PC-9 (cell line): ENCODE results near the gene LIMS2. TPM values are rescaled to one million over a fixed set of nuclear protein-coding genes. Genes with fewer than 3 reads are reported as not detected.

Experiments
- BruUV-seq: library from RNA; stranded (reverse); fragments of 400-500 nt; replicated peaks from 2 replicates; lab custom pipeline; 2021; lab: Mats Ljungman, UMichigan
- CTCF ChIA-PET: fragments of 300-600 bp; sonication (Branson Sonifier 250); formaldehyde crosslinking; loops from one replicate; lab custom pipeline; 2022; ENCODE audit warnings: antibody characterized with exemption; lab: Charles Lee
- POLR2A ChIA-PET: fragments of 300-600 bp; sonication (Branson Sonifier 250); formaldehyde crosslinking; loops from one replicate; lab custom pipeline; 2022; ENCODE audit warnings: antibody characterized with exemption; ENCODE audit not compliant: unreplicated experiment; lab: Charles Lee
- DNase-seq, 2 experiments: peaks; one replicate each; pipeline versions ENCODE4 v3.0.0 to v3.0.0-alpha.2; 2015 to 2022; ENCODE audit warnings: mixed read lengths in 1 of 2
- H2AFZ ChIP-seq: fragments of 200-600 bp; sonication (generic); 2 replicates; pipeline ENCODE4 v1.8.1; 2017; ENCODE audit warnings: antibody characterized with exemption
- H3F3A ChIP-seq: fragments of 200-600 bp; sonication (generic); 2 replicates; pipeline ENCODE4 v1.8.1; 2017; ENCODE audit warnings: antibody characterized with exemption, mild to moderate bottlenecking, low read depth; ENCODE audit not compliant: insufficient read depth
- H3K27ac ChIP-seq: fragments of 200-600 bp; sonication (generic); 2 replicates; pipeline ENCODE4 v1.6.1; 2016; ENCODE audit warnings: mixed run types
- H3K27me3 ChIP-seq: fragments of 200-600 bp; sonication (generic); 2 replicates; pipeline ENCODE4 v1.6.1; 2016; ENCODE audit warnings: low read depth, mixed run types; ENCODE audit not compliant: insufficient read depth
- H3K36me3 ChIP-seq: fragments of 200-600 bp; sonication (generic); 2 replicates; pipeline ENCODE4 v1.6.1; 2016; ENCODE audit warnings: low read depth, mixed run types
- H3K4me1 ChIP-seq: fragments of 200-600 bp; sonication (generic); replicated peaks from 2 replicates; pipeline ENCODE4 v1.6.1; 2016; ENCODE audit warnings: mixed run types; ENCODE audit not compliant: insufficient read depth
- H3K4me2 ChIP-seq: fragments of 200-600 bp; sonication (generic); 2 replicates; pipeline ENCODE4 v1.6.1; 2017; ENCODE audit warnings: mixed run types
- H3K4me3 ChIP-seq: fragments of 200-600 bp; sonication (generic); 2 replicates; pipeline ENCODE4 v1.6.1; 2016; ENCODE audit warnings: mixed run types
- H3K79me2 ChIP-seq: fragments of 200-600 bp; sonication (generic); 2 replicates; pipeline ENCODE4 v1.6.1; 2017; ENCODE audit warnings: low read depth, mixed run types
- H3K9me2 ChIP-seq: fragments of 200-600 bp; sonication (generic); 2 replicates; pipeline ENCODE4 v1.8.1; 2017; ENCODE audit warnings: mild to moderate bottlenecking; ENCODE audit not compliant: insufficient read depth
- H3K9me3 ChIP-seq: fragments of 200-600 bp; sonication (generic); 2 replicates; pipeline ENCODE4 v1.8.1; 2016; ENCODE audit warnings: low read depth; ENCODE audit not compliant: insufficient read depth
- H4K20me1 ChIP-seq: fragments of 200-600 bp; sonication (generic); 2 replicates; pipeline ENCODE4 v1.8.1; 2017; ENCODE audit not compliant: insufficient read depth
- EZH2 ChIP-seq: fragments of 200-600 bp; sonication (generic); IDR thresholded peaks from 2 replicates; pipeline ENCODE4 v1.8.0; 2017; ENCODE audit warnings: antibody characterized with exemption, low read depth
- intact Hi-C: fragments of 100-400 bp; cut with micrococcal nuclease; formaldehyde crosslinking; loops from one replicate; pipeline ENCODE4 v1.10.0; 2022; ENCODE audit not compliant: unreplicated experiment
- total RNA-seq: library from RNA; stranded (reverse); gene quantifications from 2 replicates; pipeline ENCODE4 v1.2.3, GENCODE V29; 2021
- TF ChIP-seq, protein P1 (sequence below): fragments of 200-600 bp; sonication (generic); conservative IDR thresholded peaks from 2 replicates; pipeline ENCODE4 v1.6.1; 2017; ENCODE audit warnings: mixed run types, antibody characterized with exemption, mild to moderate bottlenecking, moderate library complexity

LIMS2 gene
- total RNA-seq, 1 experiment from 2014 or later = 1.4 TPM

DNA sequence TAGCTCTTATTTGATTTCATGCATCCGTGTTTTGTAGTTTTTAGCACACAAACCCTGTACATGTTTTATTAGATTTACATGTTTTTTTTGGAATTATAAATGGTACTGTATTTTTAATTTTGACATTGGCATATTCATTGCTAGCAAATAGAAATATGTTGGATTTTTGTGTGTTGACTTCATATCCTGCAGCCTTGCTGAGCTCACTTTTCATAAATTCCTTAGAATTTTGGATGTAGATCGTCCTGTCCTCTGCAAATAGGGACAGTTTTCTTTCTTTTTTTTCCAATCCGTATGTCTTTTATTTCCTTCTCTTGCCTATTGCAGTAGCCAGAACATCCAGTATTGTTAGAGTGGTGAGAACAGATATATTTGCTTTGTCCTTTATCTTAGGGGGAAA is 76.1 kb downstream of the LIMS2 start:
- DNase-seq = no peak
- TF ChIP-seq, protein P1, sequence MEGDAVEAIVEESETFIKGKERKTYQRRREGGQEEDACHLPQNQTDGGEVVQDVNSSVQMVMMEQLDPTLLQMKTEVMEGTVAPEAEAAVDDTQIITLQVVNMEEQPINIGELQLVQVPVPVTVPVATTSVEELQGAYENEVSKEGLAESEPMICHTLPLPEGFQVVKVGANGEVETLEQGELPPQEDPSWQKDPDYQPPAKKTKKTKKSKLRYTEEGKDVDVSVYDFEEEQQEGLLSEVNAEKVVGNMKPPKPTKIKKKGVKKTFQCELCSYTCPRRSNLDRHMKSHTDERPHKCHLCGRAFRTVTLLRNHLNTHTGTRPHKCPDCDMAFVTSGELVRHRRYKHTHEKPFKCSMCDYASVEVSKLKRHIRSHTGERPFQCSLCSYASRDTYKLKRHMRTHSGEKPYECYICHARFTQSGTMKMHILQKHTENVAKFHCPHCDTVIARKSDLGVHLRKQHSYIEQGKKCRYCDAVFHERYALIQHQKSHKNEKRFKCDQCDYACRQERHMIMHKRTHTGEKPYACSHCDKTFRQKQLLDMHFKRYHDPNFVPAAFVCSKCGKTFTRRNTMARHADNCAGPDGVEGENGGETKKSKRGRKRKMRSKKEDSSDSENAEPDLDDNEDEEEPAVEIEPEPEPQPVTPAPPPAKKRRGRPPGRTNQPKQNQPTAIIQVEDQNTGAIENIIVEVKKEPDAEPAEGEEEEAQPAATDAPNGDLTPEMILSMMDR = no peak
- TF ChIP-seq EZH2 = no peak
- no peak overlapping the region for H2AFZ ChIP-seq
- POLR2A ChIA-PET = no interaction called here
- no peaks in the 10 kb centered on the region for H3K36me3 ChIP-seq
- peaks cover 7% of the 10 kb centered on the region; the same call in 1 of the 2 replicates for H3K9me3 ChIP-seq
- no peak overlapping the region for H3K4me3 ChIP-seq
- no peaks in the 10 kb centered on the region for H3K9me2 ChIP-seq
- peaks cover 3% of the 10 kb centered on the region for H3K27me3 ChIP-seq
- H3K27ac ChIP-seq = no peak overlapping the region
- no TSS peak for BruUV-seq
- intact Hi-C loops = no loop called here
- H3K4me2 ChIP-seq = no peak overlapping the region
- CTCF ChIA-PET = interaction anchor here (0.7 kb wide), 1 partner anchor 8 kb away, joined by 3 read pairs; no protein-coding TSS in a partner anchor
- H3K4me1 ChIP-seq = no peaks in the 10 kb centered on the region
- H3F3A ChIP-seq = no peaks in the 10 kb centered on the region
- H4K20me1 ChIP-seq = no peaks in the 10 kb centered on the region
- no peaks in the 10 kb centered on the region for H3K79me2 ChIP-seq

DNA sequence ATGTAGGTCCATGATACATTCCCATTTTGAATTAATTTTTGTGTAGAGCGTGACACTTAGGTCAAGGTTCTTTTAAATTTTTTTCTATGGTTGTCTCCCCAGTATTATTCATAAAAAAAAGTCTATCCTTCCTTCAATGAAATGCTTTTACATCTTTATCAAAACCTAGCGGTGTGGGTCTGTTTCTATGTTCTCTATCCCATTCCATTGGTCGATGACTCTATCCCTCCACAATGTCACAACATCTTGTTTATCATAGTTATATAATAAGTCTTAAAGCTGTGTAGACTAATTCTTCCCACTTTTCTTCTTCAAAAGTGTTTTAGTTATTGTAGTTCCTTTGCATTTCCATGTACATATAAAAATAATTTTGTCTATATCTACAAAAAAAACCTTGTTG is 76.6 kb downstream of the LIMS2 start:
- no peaks in the 10 kb centered on the region for H3K36me3 ChIP-seq

DNA sequence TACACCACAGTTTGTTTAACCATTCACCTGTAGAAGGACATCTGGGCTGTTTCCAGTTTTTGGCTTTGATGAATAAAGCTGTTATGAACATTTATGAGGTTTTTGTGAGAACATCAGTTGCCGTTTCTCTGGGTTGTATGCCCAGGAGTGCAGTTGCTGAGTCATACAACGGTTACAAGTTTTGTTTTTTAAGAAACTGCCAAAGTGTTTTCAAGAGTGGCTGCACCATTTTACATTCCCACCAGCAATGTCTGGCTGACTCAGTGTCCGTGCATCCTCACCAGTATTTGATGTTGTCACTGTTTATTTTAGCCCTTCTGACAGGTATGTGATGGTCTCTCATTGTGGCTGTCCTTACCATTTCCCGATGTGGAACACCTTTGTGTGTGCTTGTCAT is 77.3 kb downstream of the LIMS2 start:
- H3K4me3 ChIP-seq = no peak overlapping the region
- no peak overlapping the region for H2AFZ ChIP-seq
- H3K79me2 ChIP-seq = no peaks in the 10 kb centered on the region

More for the DNA sequence above, 76.6 kb downstream of the LIMS2 start:
- CTCF ChIA-PET = no interaction called here
- no peak overlapping the region for H3K4me2 ChIP-seq
- H3K9me3 ChIP-seq = peaks cover 7% of the 10 kb centered on the region; the same call in 1 of the 2 replicates
- H4K20me1 ChIP-seq = no peaks in the 10 kb centered on the region
- intact Hi-C loops = no loop called here
- H3K79me2 ChIP-seq = no peaks in the 10 kb centered on the region
- H3K27me3 ChIP-seq = no peaks in the 10 kb centered on the region; the same call in none of the 2 replicates
- H3K9me2 ChIP-seq = no peaks in the 10 kb centered on the region
- TF ChIP-seq, protein P1 = no peak
- no peak for TF ChIP-seq EZH2
- DNase-seq = no peak
- no peak overlapping the region for H3K4me3 ChIP-seq
- no peaks in the 10 kb centered on the region for H3F3A ChIP-seq
- BruUV-seq = no TSS peak
- H3K4me1 ChIP-seq = no peaks in the 10 kb centered on the region
- no peak overlapping the region for H2AFZ ChIP-seq
- POLR2A ChIA-PET = no interaction called here
- no peak overlapping the region for H3K27ac ChIP-seq

More for the DNA sequence above, 77.3 kb downstream of the LIMS2 start:
- no peaks in the 10 kb centered on the region for H3K36me3 ChIP-seq
- H3K27me3 ChIP-seq = no peaks in the 10 kb centered on the region; the same call in none of the 2 replicates
- intact Hi-C loops = no loop called here
- POLR2A ChIA-PET = no interaction called here
- no peaks in the 10 kb centered on the region for H3K9me2 ChIP-seq
- H3K9me3 ChIP-seq = peaks cover under 1% of the 10 kb centered on the region; the same call in 1 of the 2 replicates
- H3K4me2 ChIP-seq = no peak overlapping the region
- CTCF ChIA-PET = no interaction called here
- no peaks in the 10 kb centered on the region for H3F3A ChIP-seq
- H3K27ac ChIP-seq = no peak overlapping the region
- no peak for DNase-seq
- TF ChIP-seq, protein P1 = no peak
- no peak for TF ChIP-seq EZH2
- H4K20me1 ChIP-seq = no peaks in the 10 kb centered on the region
- no peaks in the 10 kb centered on the region for H3K4me1 ChIP-seq
- no TSS peak for BruUV-seq
